NK-92 treated with Interleukin-12 subunit alpha and Interleukin-12 subunit beta, amount 100 ng/mL, for 24 hours (cell line): ENCODE measurements around the gene VPS13C.

ENCODE experiments used
- DNase-seq: peaks from one replicate; lab custom pipeline; 2025; lab: John Stamatoyannopoulos, UW

Gene VPS13C, protein sequence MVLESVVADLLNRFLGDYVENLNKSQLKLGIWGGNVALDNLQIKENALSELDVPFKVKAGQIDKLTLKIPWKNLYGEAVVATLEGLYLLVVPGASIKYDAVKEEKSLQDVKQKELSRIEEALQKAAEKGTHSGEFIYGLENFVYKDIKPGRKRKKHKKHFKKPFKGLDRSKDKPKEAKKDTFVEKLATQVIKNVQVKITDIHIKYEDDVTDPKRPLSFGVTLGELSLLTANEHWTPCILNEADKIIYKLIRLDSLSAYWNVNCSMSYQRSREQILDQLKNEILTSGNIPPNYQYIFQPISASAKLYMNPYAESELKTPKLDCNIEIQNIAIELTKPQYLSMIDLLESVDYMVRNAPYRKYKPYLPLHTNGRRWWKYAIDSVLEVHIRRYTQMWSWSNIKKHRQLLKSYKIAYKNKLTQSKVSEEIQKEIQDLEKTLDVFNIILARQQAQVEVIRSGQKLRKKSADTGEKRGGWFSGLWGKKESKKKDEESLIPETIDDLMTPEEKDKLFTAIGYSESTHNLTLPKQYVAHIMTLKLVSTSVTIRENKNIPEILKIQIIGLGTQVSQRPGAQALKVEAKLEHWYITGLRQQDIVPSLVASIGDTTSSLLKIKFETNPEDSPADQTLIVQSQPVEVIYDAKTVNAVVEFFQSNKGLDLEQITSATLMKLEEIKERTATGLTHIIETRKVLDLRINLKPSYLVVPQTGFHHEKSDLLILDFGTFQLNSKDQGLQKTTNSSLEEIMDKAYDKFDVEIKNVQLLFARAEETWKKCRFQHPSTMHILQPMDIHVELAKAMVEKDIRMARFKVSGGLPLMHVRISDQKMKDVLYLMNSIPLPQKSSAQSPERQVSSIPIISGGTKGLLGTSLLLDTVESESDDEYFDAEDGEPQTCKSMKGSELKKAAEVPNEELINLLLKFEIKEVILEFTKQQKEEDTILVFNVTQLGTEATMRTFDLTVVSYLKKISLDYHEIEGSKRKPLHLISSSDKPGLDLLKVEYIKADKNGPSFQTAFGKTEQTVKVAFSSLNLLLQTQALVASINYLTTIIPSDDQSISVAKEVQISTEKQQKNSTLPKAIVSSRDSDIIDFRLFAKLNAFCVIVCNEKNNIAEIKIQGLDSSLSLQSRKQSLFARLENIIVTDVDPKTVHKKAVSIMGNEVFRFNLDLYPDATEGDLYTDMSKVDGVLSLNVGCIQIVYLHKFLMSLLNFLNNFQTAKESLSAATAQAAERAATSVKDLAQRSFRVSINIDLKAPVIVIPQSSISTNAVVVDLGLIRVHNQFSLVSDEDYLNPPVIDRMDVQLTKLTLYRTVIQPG (N-terminal part only)

DNA sequence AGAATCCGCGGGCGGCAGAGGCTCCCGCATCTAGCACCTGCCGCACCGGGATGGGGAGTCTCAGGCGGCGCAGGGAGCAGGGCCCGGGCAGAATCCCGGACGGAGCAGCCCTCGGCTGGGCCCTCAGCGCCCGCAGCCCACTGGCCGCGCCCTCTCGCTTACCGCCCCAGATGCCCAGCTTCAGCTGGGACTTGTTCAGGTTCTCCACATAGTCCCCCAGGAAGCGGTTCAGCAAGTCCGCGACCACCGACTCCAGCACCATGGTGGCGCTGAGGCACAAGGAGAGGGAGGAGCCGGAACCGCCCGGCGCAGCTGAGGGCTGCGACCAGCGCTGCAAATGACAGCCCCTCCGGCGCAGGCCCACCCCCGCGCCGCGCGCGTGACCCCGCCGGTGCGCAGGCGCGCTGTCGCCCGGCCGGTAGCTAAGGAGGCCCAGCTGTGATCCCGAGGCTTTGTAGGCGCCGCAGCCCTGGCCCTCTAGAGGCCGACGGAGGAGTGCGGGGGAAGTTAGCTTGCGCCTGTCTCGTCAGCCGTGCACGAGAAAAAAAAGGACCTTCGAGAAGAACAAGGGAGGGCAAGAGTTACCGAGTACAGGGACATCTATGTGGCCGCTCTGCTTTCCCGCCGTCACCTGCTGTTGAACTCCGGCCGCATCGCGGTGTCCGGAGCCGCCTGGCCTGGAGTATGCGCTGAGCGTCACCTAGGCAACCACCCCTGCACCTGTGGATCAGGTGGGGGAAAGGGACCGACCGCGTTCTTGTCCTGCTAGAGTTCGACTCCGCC, at the start of gene VPS13C:
VPS13C (minus strand) TSS at position 335 of the 783 bp plus-strand sequence; CDS start at position 262, 73 bp downstream.
- peak; percentile 89 for DNase-seq

DNA sequence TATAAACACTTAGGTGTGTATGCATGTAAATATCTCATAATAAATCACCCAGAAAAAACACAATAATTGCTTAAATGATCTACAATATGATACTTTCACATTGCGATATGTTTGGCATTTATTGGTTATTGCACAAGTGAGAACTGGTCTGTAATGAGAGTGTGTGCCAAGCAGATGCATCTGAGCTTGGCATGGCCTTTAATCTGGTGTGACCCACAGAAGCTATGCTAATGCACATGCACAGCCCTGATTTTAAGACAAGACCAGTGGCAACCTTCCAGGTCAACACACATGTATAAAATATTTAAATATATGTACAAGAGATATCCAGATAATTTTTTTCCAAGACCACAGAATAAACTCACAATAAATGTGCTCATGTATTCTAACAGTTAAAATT, 49.2 kb upstream of the VPS13C start:
- DNase-seq = no peak

DNA sequence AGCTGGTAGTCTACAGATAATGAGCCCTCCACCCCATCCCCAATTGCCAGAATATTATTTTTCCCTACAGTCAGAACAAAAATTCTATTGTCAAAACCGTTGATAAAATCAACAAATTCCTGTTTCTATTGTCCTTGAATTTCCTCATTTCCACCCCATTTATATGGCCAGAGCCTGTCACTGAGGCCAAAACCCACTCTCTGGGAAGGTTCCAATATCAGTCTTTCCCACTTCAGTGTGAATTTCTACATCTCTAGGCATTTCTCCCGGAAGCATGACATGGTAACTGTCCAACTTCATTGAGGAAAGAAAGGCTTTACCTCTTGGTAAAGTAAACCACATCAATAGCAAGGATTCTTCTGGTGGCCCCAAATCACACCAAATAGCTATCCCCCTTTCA, 48.2 kb upstream of the VPS13C start:
- no peak for DNase-seq

DNA sequence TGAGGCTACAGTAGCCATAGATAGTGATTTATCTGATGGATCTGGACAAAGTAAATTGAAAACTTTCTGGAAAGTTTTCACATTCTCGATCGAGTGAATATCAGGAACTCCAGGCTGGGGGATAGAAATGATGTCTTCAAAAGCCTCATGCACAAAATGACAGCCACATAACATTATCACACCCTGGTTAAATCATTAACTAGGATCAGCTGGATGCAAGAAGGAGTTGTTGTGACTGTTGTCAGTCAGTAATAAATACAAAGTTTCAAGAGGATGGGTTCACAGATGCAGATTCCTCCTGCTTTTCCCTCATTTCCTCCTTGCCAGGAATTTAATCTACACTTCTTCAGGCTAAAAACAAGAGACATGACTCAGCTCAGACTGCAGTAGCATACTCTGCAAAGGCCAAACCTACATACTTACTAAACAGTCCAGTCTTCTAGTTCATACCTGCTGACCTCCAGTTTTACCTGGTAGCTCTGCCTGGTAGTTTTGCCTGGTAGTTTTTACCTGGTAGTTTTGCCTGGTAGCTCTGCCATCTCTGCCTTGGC, 47.4 kb upstream of the VPS13C start:
- DNase-seq = no peak

DNA sequence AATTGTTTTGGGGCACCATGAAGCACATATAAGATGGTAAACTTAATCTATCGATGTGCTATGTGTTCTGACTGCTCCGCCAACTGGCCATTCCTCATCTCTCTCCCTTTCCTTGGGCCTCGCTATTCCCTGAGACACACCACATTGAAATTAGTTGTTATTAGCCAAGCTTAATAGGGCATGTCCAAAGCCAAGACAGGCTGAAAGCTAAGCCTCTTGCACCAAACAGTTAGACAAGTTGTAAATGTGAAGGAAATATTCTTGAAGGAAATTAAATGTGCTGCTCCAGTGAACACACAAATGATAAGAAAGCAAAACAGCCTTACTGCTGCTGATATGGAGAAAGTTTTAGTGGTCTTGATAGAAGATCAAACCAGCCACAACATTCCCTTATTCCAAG, 45.8 kb upstream of the VPS13C start:
- no peak for DNase-seq

DNA sequence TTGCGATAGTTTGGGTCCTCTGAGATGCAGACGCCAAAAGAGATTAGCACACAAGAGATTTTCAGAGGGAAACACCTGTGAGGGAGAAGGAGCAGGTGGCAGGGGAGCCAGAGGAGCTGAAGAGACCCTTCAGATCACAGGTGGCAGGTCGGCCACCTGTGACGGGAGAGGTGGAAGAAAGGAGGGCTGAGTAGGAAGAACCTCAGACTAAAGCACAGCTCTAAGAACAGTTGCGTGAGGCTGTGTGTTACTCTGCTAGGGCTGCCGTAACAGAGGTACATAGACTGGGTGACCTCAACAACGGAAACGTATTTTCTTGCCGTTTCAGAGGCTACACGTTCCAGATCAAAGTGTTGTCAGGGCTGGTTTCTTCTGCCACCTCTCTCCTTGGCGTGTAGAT, 45.0 kb upstream of the VPS13C start:
- no peak for DNase-seq

DNA sequence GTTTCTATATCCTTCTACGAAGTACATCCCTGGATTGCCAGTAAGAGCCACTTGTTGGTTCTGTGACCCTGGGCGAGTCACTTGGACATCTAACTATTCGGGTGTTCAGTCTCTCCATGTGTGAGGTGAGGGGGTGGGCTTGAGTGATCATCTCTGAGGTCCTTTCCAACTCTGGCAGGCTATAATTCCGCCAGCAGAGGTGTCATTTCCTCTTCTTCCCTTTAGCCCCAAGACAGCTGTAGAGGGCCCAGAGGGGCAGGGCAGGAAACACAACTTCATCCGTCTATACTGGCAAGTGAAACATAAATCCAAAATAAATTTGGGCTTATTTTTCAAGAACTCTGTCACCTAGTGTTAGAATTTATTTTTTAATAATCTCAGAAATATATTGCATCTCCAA, 44.6 kb upstream of the VPS13C start:
- DNase-seq = no peak

DNA sequence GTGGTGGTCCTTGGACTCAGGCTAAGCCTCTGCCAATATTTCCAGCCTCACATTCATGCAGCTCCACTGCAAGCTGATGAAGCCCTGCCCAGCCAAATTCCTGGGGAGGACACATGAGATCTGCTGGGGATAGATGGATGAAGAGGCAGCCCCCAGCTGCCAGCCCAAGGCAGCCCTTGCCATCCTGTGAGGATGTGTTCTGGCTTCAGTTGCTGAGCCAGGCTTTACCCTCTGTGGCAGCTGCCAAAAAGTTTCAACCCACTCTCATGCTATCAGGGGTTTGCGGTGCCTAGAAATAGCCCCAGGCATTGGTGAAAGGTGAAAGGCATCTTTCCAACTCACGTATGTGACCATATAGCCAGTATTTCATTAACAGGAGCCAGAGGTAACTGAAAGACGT, 44.2 kb upstream of the VPS13C start:
- DNase-seq = no peak

DNA sequence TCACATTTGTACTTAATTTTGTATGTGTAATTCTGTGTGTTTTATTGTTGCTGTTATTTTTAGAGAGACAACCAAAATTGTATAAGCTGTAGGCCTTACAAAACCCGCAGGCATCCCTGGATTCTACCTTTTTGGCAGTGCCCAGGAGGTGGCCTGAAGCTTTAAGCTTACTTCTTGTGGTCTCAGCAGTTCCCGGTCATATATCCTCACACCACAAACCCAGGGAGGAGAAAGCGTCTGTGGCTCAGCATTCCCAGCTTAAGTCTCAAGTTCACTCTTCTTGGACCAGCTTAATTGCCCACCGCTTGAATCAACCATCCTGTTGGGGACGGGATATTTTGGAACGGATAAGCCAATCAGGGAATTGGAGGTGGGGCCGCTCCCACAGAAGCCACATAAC, 43.2 kb upstream of the VPS13C start:
- no peak for DNase-seq

DNA sequence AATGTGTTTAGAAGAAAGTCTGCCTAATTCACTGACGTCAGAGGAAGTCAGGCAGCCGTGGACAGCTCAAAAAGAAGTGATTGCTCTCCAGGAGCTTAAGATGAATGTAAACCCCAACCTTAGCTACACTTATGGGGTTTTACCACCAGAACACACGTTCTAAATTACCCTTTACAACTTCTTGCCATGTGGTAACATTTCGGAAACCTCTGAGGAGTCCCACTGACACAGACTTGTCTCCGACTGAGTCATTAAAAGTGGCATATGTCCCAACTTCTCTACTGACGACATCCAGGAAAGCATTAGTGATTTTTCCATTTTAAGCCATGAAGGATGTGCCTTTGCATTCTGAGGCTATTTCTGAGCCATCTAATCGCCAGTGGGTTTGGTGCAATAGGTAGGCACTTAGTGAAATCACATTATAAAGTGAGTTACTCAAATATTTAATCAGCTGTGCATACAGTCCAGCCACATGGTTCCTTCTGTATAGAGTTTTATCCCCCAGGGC, 38.9 kb upstream of the VPS13C start:
- no peak for DNase-seq

DNA sequence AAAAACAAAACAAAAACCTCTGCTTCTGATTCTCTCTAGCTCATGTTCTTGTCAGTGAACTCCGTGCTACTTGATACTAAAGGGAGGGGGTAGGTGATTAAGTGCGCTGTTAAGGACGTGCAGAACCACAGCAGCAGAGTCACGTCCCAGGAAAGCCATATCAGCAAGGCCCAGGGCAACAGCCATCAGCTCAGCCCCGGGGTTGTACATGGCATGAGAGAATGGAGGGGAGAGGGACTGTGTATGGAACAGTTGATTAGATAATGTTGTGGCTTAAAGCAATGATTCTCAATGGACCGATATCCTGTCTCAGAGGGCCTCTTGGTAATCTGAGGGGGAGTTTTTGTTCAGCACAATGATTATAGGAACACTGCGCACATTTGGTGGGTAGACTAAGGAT, 34.1 kb upstream of the VPS13C start:
- no peak for DNase-seq

DNA sequence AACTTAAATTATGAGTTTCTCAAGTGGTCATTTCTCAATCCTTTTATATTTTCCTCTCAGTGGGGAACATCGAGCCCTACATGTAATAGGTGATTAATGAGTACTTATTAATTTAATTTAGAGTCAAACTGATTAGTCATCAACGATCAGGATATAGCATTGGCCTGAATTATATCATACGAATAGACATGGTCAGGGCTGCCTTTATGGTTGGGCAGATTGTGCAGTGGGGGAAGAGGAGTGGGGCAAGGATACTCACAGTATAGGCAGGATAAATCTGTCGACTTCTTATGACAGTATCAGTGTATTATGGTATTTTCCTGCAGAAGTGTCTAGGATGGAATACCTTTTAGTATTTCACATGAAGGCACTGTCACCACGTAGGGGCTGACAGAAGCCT, 33.6 kb upstream of the VPS13C start:
- no peak for DNase-seq

DNA sequence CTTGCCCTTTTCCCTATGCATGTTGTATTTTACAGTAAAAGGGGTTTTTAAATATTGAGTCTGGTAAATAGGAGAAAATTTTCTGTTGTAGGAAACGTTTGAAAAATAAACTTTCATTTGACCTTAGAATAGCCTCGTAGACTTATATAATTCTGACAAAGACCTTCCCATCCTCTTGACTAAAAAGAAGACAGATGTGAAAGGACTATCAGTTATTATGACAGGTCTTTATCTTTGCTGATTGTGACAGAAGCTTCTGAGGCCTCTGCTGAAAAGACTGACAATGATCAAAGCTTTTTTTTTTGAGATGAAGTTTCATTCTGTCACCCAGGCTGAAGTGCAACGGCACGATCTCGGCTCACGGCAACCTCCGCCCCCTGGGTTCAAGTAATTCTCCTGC, 30.7 kb upstream of the VPS13C start:
- no peak for DNase-seq

DNA sequence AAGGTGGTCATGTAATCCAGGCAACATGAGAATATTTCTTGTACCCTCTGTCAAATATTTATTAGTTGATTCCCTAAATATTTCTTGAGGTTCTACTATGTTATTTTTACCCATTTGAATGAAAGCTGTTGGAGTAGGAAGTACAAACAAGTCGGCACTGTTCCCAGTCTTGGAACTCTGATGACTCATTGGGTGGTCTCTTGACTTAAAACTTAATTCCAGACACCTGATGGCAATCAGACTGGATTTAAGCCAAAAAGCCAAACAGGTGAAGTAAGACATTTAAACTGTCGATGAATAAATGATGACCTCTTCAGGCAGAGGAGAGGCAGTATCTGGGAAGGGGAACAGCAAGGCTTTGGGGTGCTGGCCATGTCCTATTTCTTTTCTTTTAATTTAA, 29.4 kb upstream of the VPS13C start:
- DNase-seq = no peak

DNA sequence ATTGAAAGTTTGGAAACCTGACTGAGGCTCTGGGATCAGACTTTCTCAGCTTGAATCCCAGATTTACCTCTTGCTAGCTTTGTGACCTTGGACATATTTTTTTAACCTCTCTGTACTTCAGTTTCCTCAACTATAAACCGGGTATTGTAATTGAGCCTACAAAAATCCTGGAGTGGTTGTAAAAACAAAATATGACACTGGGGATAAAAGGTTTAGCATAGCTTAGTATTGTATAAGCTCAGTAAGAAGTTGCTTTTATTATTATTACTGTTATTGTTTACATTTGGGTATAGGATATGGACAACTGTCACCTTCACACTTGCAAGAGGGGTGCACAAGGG, 28.1 kb upstream of the VPS13C start:
- no peak for DNase-seq

DNA sequence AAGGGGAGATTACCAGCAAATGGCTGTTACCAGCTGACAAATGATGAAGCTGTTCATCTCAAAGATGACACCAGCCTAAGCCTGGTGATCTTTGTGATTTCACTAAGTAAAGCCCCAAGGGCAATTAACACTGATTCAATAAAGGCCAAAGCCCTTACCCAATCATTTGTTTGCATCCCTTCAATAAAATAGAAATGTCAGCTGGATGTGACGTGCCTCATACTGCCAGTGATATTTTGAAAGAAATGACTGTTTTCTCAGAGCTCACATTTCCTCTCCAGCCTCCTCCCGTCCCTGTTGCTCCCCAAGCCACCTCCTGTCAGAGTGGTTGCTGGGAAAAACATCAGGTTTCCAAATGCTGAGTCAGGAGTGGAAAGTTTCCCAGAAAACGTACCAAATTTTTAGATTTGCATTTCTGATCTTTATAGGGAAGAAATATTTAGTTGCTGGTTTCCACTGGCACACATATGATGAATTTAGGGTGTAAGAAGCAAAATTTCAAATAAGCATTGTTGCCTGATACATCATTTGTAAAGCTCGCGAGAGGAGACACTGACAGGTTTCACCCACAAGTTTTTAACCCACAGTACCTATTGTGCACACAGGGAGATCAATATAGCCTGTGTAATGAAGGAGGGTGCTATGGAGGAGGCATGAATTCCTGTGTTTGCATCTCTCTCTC, 27.6 kb upstream of the VPS13C start:
- DNase-seq = no peak

DNA sequence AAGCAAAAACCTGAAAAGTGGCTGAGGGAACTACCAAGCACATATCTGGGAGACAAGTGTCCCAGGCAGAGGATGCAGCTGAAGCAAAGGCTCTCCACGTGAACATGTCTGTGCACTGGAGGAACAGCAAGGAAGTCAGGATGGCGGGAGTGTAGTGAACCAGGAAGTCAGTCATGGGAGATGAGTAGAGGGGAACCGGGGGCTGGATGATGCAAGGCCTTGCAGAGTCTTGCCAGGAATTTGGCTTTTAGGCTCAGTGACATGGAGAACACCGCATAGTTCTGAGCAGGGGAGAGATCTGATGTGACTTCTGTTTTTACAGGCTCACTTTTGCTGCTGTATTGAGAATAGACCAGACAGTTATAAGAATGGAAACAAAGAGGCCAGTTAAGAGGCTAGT, 25.5 kb upstream of the VPS13C start:
- no peak for DNase-seq

DNA sequence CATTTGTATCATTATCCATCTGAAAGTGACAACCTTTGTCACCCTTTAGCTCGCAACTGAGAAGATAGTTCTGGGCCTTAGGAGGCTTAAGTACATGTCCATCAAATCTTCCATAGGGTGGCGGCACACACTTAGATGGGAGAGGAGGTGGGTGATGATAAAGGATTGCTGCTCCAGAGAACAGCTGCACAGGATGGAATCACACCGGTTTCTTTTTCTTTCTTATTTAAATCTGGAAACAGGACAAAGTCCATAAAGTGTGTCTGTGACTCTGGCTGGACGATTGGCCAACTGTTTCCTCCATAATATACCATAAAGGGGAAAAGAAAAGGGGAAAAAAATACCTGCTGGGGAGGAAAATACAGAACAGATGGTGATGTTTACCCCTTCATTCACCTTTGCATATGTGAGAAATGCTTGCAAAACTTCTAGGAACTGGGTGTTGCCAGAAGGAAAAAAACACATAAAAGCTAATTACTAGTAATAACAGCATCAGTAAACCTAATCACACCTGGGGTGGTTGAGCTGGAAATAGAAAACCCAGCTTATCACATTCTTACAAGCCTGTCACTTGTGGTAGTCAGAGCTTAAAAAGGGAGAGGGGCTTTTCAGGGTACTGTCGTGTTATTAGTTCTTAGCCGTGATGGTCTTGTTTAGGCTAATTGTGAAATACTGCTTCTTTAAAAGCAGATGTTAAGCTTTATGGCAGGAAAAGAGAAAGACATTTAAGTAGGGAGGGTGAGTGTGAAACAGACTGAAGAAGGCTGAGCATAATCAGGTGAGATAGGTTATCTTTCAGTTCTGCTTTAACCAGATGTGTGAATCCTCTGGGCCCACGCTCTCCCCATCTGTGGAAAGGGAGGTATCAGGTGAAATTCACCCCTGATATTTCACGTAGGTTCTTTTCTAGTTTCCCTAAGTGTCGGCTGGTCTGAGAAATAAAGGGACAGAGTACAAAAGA, 23.2 kb upstream of the VPS13C start:
- no peak for DNase-seq

DNA sequence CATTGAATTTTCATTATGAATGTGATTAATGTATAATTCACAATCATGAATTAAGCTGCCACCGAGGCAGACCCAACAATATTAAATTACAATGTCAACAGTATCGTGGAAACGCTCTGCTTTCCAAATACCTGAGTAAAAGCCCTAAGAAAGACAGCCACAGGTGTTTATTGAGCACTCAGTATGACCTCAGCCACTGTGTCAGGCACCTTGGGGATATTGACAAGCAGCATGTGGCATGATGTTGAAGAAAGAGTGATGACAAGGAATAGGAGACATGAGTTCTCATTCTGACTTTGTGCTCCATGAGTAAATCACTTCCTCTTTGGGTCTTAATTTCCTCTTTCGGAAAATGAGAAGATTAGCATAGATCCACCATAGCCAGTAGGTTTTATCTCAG, 19.3 kb upstream of the VPS13C start:
- no peak for DNase-seq
